Trophoblast cell (in vitro differentiated cells and primary cell): ENCODE measurements around the gene ATP6V0B.

Experiments used
- DNase-seq, 2 donors: peaks; one replicate each; pipeline ENCODE4 v3.0.0-alpha.2; 2016
- H2AFZ ChIP-seq: 2 replicates; pipeline ENCODE4 v1.6.1; 2013; ENCODE audit warnings: low read length, moderate library complexity, mild to moderate bottlenecking; ENCODE audit not compliant: insufficient read depth, poor library complexity
- H2AK5ac ChIP-seq: 2 replicates; pipeline ENCODE4 v1.6.1; 2013; ENCODE audit warnings: mild to moderate bottlenecking, low read length
- H2BK120ac ChIP-seq: 2 replicates; pipeline ENCODE4 v1.6.1; 2013; ENCODE audit warnings: low read length, mild to moderate bottlenecking, moderate library complexity; ENCODE audit not compliant: insufficient read depth, poor library complexity
- H2BK12ac ChIP-seq: 2 replicates; pipeline ENCODE4 v1.6.1; 2013; ENCODE audit warnings: mild to moderate bottlenecking, low read length, moderate library complexity
- H2BK5ac ChIP-seq: 2 replicates; pipeline ENCODE4 v1.6.1; 2013; ENCODE audit warnings: low read length, low read depth, moderate library complexity, mild to moderate bottlenecking; ENCODE audit not compliant: poor library complexity
- H3K14ac ChIP-seq: 2 replicates; pipeline ENCODE4 v1.6.1; 2013; ENCODE audit warnings: mild to moderate bottlenecking, low read length
- H3K18ac ChIP-seq: 2 replicates; pipeline ENCODE4 v1.6.1; 2013; ENCODE audit warnings: mild to moderate bottlenecking, low read length
- H3K23ac ChIP-seq: 2 replicates; pipeline ENCODE4 v1.6.1; 2013; ENCODE audit warnings: low read length
- H3K27ac ChIP-seq: 2 replicates; pipeline ENCODE4 v1.5.1; 2013; ENCODE audit warnings: low read depth, mild to moderate bottlenecking, inconsistent platforms, low read length, moderate library complexity
- H3K27me3 ChIP-seq: 2 replicates; pipeline ENCODE4 v1.6.1; 2013; ENCODE audit warnings: inconsistent platforms, mild to moderate bottlenecking, low read length, moderate library complexity; ENCODE audit not compliant: insufficient read depth
- H3K36me3 ChIP-seq, 2 experiments: 1 replicate in 1 of 2; 2 replicates in 1 of 2; pipeline ENCODE4 v1.6.1; 2013; ENCODE audit warnings: low read length in 2 of 2, mild to moderate bottlenecking in 2 of 2, moderate library complexity in 1 of 2; ENCODE audit not compliant: insufficient read depth in 2 of 2, control insufficient read depth in 1 of 2
- H3K4ac ChIP-seq: 2 replicates; pipeline ENCODE4 v1.6.1; 2013; ENCODE audit warnings: low read depth, mild to moderate bottlenecking, low read length, moderate library complexity
- H3K4me1 ChIP-seq, 2 experiments: 1 replicate in 1 of 2; 2 replicates in 1 of 2; pipeline ENCODE4 v1.6.1; 2013; ENCODE audit warnings: low read length in 2 of 2, mild to moderate bottlenecking in 2 of 2, moderate library complexity in 1 of 2; ENCODE audit not compliant: insufficient read depth in 2 of 2, control insufficient read depth in 1 of 2
- H3K4me2 ChIP-seq: 2 replicates; pipeline ENCODE4 v1.6.1; 2013; ENCODE audit warnings: inconsistent platforms, mild to moderate bottlenecking, low read length, moderate library complexity
- H3K4me3 ChIP-seq: 2 replicates; pipeline ENCODE4 v1.5.1; 2013; ENCODE audit warnings: mild to moderate bottlenecking, low read depth, low read length, inconsistent platforms
- H3K79me1 ChIP-seq: one replicate; pipeline ENCODE4 v1.6.1; 2013; ENCODE audit warnings: low read length
- H3K79me2 ChIP-seq: 2 replicates; pipeline ENCODE4 v1.6.1; 2013; ENCODE audit warnings: low read length, mild to moderate bottlenecking; ENCODE audit not compliant: control insufficient read depth, insufficient read depth, poor library complexity
- H3K9ac ChIP-seq: 2 replicates; pipeline ENCODE4 v1.6.1; 2013; ENCODE audit warnings: mild to moderate bottlenecking, low read length
- H3K9me3 ChIP-seq: 2 replicates; pipeline ENCODE4 v1.6.1; 2013; ENCODE audit warnings: low read depth, mild to moderate bottlenecking, control low read depth, inconsistent platforms, low read length; ENCODE audit not compliant: insufficient read depth
- H4K12ac ChIP-seq: 2 replicates; pipeline ENCODE4 v1.6.1; 2013; ENCODE audit warnings: low read depth, mild to moderate bottlenecking, low read length, moderate library complexity
- H4K8ac ChIP-seq: 2 replicates; pipeline ENCODE4 v1.6.1; 2013; ENCODE audit warnings: low read depth, mild to moderate bottlenecking, low read length, moderate library complexity
- H4K91ac ChIP-seq: one replicate; pipeline ENCODE4 v1.6.1; 2013; ENCODE audit warnings: low read depth, mild to moderate bottlenecking, low read length, moderate library complexity
- WGBS: extraction: QIAGEN DNeasy Blood & Tissue Kit; methylation state at CpG from one replicate; pipeline ENCODE4 v1.1.7; 2013; ENCODE audit warnings: missing lambda C conversion rate; ENCODE audit not compliant: insufficient read length, insufficient coverage; ENCODE audit errors: extremely low coverage; 5-methylcytosine and 5-hydroxymethylcytosine counted together

The ATP6V0B gene

GRCh38 chr1:44000122-44000665, 25.4 kb downstream of the ATP6V0B start:
- no peaks in the 10 kb centered on the region for H3K4me1 ChIP-seq
- no peak overlapping the region for H3K9ac ChIP-seq

GRCh38 chr1:44002165-44002564, 27.4 kb downstream of the ATP6V0B start:
- Histone ChIP-seq H2BK120ac (no peak overlapping the region), H2BK5ac (no peak overlapping the region), H4K91ac (no peak overlapping the region), H3K79me2 (no peaks in the 10 kb centered on the region), H3K27ac (no peak overlapping the region), H3K4me2 (no peak overlapping the region), H3K36me3 (no peaks in the 10 kb centered on the region), H4K12ac (no peak overlapping the region), H3K4me1 (no peaks in the 10 kb centered on the region), H2AFZ (no peak overlapping the region), H2BK12ac (no peak overlapping the region), H3K18ac (no peak overlapping the region), H3K9me3 (no peaks in the 10 kb centered on the region), H3K14ac (no peak overlapping the region), H3K23ac (no peak overlapping the region), H3K79me1 (no peaks in the 10 kb centered on the region), H3K4me3 (no peak overlapping the region), H2AK5ac (no peak overlapping the region), H3K27me3 (no peaks in the 10 kb centered on the region), H3K4ac (no peak overlapping the region), H4K8ac (no peak overlapping the region), H3K9ac (no peak overlapping the region)
- WGBS, result no CpG with 5 or more reads among the region's 8 CpGs
- no peak for DNase-seq

More at GRCh38 chr1:44000122-44000665, 25.4 kb downstream of the ATP6V0B start:
- Histone ChIP-seq H3K27me3 (no peaks in the 10 kb centered on the region), H4K12ac (no peak overlapping the region), H4K8ac (no peak overlapping the region), H2AFZ (no peak overlapping the region), H3K14ac (no peak overlapping the region), H2AK5ac (no peak overlapping the region), H3K4ac (no peak overlapping the region), H3K79me1 (no peaks in the 10 kb centered on the region), H2BK12ac (no peak overlapping the region), H2BK120ac (no peak overlapping the region), H3K4me2 (no peak overlapping the region), H3K79me2 (no peaks in the 10 kb centered on the region), H3K36me3 (no peaks in the 10 kb centered on the region), H3K4me3 (no peak overlapping the region), H3K27ac (no peak overlapping the region), H3K23ac (no peak overlapping the region), H2BK5ac (no peak overlapping the region), H3K9me3 (no peaks in the 10 kb centered on the region), H3K18ac (no peak overlapping the region), H4K91ac (no peak overlapping the region)
- no peak for DNase-seq
- no CpG with 5 or more reads among the region's 8 CpGs for WGBS

DNA sequence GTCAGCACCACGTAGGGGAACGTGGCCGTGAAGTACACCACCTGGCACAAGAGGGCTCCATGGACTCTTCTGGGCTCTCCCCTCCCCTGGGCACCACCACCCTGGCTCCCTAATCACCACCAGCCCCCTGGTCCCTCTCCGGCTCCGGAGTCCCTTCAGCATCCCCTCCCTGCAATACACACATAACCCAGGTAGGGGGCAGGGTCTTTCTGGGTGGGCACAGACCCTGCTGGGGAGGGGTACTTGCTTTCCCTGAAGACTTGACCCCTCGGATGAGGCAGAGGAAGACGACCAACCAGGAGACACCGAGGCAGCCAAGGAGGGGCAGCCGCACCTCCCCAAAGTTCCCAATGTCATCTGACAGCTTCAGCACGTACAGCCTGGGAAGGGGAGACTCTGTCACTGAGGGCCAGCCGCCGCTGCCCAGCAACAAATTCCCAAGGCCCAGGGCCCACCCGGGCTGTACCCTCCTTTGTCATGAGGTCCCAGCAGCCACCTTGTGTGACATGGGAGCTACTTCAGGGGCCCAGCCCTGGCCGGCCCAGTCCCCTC, 27.9 kb downstream of the ATP6V0B start:
- no peak overlapping the region for H3K4me3 ChIP-seq
- H4K91ac ChIP-seq, result no peak overlapping the region
- no peak overlapping the region for H2BK12ac ChIP-seq
- no peak overlapping the region for H3K4ac ChIP-seq
- H3K9me3 ChIP-seq, result no peaks in the 10 kb centered on the region
- no peak overlapping the region for H2AFZ ChIP-seq
- no peak overlapping the region for H3K4me2 ChIP-seq
- DNase-seq, result no peak
- no peaks in the 10 kb centered on the region for H3K4me1 ChIP-seq
- no peak overlapping the region for H3K18ac ChIP-seq
- no peaks in the 10 kb centered on the region for H3K79me2 ChIP-seq
- no peak overlapping the region for H3K23ac ChIP-seq
- no peak overlapping the region for H3K27ac ChIP-seq
- H3K9ac ChIP-seq, result no peak overlapping the region
- H2BK120ac ChIP-seq, result no peak overlapping the region
- H4K8ac ChIP-seq, result no peak overlapping the region
- no peaks in the 10 kb centered on the region for H3K79me1 ChIP-seq
- no peaks in the 10 kb centered on the region for H3K27me3 ChIP-seq
- no peak overlapping the region for H3K14ac ChIP-seq
- no peak overlapping the region for H2BK5ac ChIP-seq
- no peak overlapping the region for H4K12ac ChIP-seq
- H2AK5ac ChIP-seq, result no peak overlapping the region
- WGBS, result no CpG with 5 or more reads among the region's 14 CpGs
- no peaks in the 10 kb centered on the region for H3K36me3 ChIP-seq

GRCh38 chr1:44008259-44008658, 33.5 kb downstream of the ATP6V0B start:
- H3K27ac ChIP-seq, result no peak overlapping the region
- no peak overlapping the region for H2AK5ac ChIP-seq
- H3K4me1 ChIP-seq, result peaks cover 6 to 8% of the 10 kb centered on the region in 2 experiments
- H4K91ac ChIP-seq, result no peak overlapping the region
- no peaks in the 10 kb centered on the region for H3K9me3 ChIP-seq
- no peak overlapping the region for H2BK120ac ChIP-seq
- H3K36me3 ChIP-seq, result no peaks in the 10 kb centered on the region
- no peak overlapping the region for H3K4me2 ChIP-seq
- no peak overlapping the region for H4K8ac ChIP-seq
- H3K79me2 ChIP-seq, result no peaks in the 10 kb centered on the region
- H3K4me3 ChIP-seq, result no peak overlapping the region
- no peak for DNase-seq
- H3K18ac ChIP-seq, result no peak overlapping the region
- no peak overlapping the region for H2AFZ ChIP-seq
- no peak overlapping the region for H4K12ac ChIP-seq
- no peak overlapping the region for H3K23ac ChIP-seq
- no peak overlapping the region for H3K4ac ChIP-seq
- no peak overlapping the region for H2BK12ac ChIP-seq
- no CpG with 5 or more reads among the region's 12 CpGs for WGBS
- no peak overlapping the region for H2BK5ac ChIP-seq
- H3K79me1 ChIP-seq, result no peaks in the 10 kb centered on the region
- H3K27me3 ChIP-seq, result no peaks in the 10 kb centered on the region
- no peak overlapping the region for H3K9ac ChIP-seq
- H3K14ac ChIP-seq, result no peak overlapping the region
